ENCODE results near the gene TBXAS1. TPM values are rescaled to one million over a fixed set of nuclear protein-coding genes. Genes with fewer than 3 reads are reported as not detected.

The TBXAS1 gene
- total RNA-seq, 2 donors from 2014 or later: 3.6 to 10.6 TPM

DNA sequence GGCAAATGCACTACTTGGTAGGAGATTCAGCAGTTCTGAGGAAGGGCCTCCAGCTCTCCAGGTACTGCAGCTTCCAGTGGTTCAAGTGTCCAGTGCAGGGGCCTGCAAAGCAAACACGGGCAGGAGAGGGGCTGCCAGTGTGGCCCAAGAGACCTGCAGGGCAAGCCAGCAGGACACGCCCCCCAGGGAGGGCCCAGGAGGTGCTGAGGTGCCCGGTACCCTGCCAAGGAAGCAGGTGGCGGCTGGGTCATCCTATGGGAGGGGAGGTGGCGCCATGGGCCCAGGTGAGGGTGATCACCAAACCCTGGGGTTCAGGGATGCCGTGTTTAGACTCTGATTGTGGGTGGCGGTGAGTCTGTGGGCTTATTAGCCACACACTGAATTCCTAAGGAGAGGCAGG lies 188.0 kb downstream of the TBXAS1 start:
- intact Hi-C loops (cut with DNase I): no loop called here
- 84 to 92% methylated on average over 3 to 7 of the region's 7 CpGs for WGBS, 2 donors
- Histone ChIP-seq H3K27me3 (no peaks in the 10 kb centered on the region), H3K9me3 (no peaks in the 10 kb centered on the region), H3K27ac (no peak overlapping the region), H3K4me1 (no peaks in the 10 kb centered on the region), H3K36me3 (replicated peaks in 1 of 2; ENCODE audit: insufficient read depth in 1 of 2, low read depth in 2 of 2) (no peaks in the 10 kb centered on the region), H3K4me3 (no peak overlapping the region)
- no peak for DNase-seq
- TF ChIP-seq, protein P1, sequence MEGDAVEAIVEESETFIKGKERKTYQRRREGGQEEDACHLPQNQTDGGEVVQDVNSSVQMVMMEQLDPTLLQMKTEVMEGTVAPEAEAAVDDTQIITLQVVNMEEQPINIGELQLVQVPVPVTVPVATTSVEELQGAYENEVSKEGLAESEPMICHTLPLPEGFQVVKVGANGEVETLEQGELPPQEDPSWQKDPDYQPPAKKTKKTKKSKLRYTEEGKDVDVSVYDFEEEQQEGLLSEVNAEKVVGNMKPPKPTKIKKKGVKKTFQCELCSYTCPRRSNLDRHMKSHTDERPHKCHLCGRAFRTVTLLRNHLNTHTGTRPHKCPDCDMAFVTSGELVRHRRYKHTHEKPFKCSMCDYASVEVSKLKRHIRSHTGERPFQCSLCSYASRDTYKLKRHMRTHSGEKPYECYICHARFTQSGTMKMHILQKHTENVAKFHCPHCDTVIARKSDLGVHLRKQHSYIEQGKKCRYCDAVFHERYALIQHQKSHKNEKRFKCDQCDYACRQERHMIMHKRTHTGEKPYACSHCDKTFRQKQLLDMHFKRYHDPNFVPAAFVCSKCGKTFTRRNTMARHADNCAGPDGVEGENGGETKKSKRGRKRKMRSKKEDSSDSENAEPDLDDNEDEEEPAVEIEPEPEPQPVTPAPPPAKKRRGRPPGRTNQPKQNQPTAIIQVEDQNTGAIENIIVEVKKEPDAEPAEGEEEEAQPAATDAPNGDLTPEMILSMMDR (IDR thresholded peaks at IDR 0.05): no peak
- no peak for TF ChIP-seq POLR2A (IDR thresholded peaks at IDR 0.05)
- ATAC-seq: no peak

DNA sequence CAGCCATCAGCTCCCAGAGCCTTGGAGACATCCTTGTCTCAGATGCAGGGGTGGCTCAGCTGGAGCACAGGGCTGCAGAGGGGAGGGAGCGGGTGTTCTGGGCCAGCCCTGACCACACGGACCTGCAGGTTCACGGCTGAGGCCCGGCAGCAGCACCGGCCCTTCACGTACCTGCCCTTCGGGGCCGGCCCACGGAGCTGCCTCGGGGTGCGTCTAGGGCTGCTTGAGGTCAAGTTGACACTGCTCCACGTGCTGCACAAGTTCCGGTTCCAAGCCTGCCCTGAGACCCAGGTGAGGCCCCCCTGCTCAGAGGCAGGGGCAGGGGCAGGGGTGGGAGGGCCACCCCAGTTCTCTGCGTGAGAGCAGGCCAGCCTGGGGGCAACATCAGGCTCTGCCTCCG lies 188.5 kb downstream of the TBXAS1 start:
- intact Hi-C loops (cut with DNase I): no loop called here
- TF ChIP-seq, protein P1 (IDR thresholded peaks at IDR 0.05): no peak
- no peak for TF ChIP-seq POLR2A (IDR thresholded peaks at IDR 0.05)
- Histone ChIP-seq H3K4me3 (no peak overlapping the region), H3K27ac (no peak overlapping the region), H3K36me3 (replicated peaks in 1 of 2; ENCODE audit: insufficient read depth in 1 of 2, low read depth in 2 of 2) (no peaks in the 10 kb centered on the region), H3K27me3 (no peaks in the 10 kb centered on the region), H3K4me1 (peaks cover 4% of the 10 kb centered on the region), H3K9me3 (no peaks in the 10 kb centered on the region)
- no peak for DNase-seq
- no peak for ATAC-seq
- WGBS, 2 donors: 83 to 89% methylated on average over 10 to 15 of the region's 15 CpGs

- 80 to 84% methylated on average over 9 of the region's 9 CpGs for WGBS, 2 donors
- Histone ChIP-seq H3K27me3 (no peaks in the 10 kb centered on the region), H3K9me3 (no peaks in the 10 kb centered on the region), H3K4me1 (peaks cover 11% of the 10 kb centered on the region), H3K4me3 (no peak overlapping the region), H3K27ac (no peak overlapping the region), H3K36me3 (replicated peaks in 1 of 2; ENCODE audit: insufficient read depth in 1 of 2, low read depth in 2 of 2) (no peaks in the 10 kb centered on the region)
- ATAC-seq (no peak), DNase-seq (no peak)
- intact Hi-C loops (cut with DNase I): no loop called here
- TF ChIP-seq, protein P1 (IDR thresholded peaks at IDR 0.05): no peak
- TF ChIP-seq POLR2A (IDR thresholded peaks at IDR 0.05): no peak
Observed at GRCh38 chr7:140018125-140019043, 189.3 kb downstream of the TBXAS1 start.

- 80 to 82% methylated on average over 8 to 11 of the region's 11 CpGs for WGBS, 2 donors
- intact Hi-C loops (cut with DNase I): no loop called here
- ATAC-seq: no peak
- TF ChIP-seq, protein P1 (IDR thresholded peaks at IDR 0.05): no peak
- TF ChIP-seq POLR2A (IDR thresholded peaks at IDR 0.05): no peak
- H3K4me3 ChIP-seq: no peak overlapping the region
- no peak for DNase-seq
- no peaks in the 10 kb centered on the region for H3K27me3 ChIP-seq
- H3K9me3 ChIP-seq: no peaks in the 10 kb centered on the region
- H3K27ac ChIP-seq: no peak overlapping the region
- no peaks in the 10 kb centered on the region for H3K36me3 ChIP-seq (replicated peaks in 1 of 2; ENCODE audit: insufficient read depth in 1 of 2, low read depth in 2 of 2)
- H3K4me1 ChIP-seq: peaks cover 11% of the 10 kb centered on the region
Observed at GRCh38 chr7:140019172-140019571, 190.1 kb downstream of the TBXAS1 start.

DNA sequence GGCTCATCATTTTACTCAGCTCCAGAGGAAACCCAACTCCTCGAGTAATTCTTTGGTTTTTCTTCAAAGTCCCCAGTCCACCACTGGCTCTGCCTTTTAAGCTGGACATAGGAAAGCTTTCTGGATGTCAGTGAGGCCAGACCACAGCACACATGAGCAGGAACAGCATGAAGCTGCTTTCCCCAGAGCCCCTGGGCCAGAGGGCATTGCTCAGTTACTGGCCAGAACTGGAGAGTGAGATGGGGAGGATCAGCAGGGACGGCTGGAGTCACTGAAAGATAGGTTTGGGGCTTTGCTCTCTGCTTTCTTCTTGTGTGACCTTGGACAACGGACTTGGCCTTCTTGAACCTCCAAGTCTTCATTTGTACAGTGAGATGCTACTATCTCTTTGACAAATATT lies 190.5 kb downstream of the TBXAS1 start:
- Histone ChIP-seq H3K36me3 (replicated peaks in 1 of 2; ENCODE audit: insufficient read depth in 1 of 2, low read depth in 2 of 2) (no peaks in the 10 kb centered on the region), H3K27ac (no peak overlapping the region), H3K9me3 (no peaks in the 10 kb centered on the region), H3K4me3 (no peak overlapping the region), H3K4me1 (peaks cover 11% of the 10 kb centered on the region), H3K27me3 (no peaks in the 10 kb centered on the region)
- intact Hi-C loops (cut with DNase I): no loop called here
- WGBS, 2 donors: 41 to 46% methylated on average over 3 of the region's 3 CpGs
- DNase-seq: no peak
- no peak for ATAC-seq
- no peak for TF ChIP-seq POLR2A (IDR thresholded peaks at IDR 0.05)
- TF ChIP-seq, protein P1 (IDR thresholded peaks at IDR 0.05): no peak
